GM23338 (cell line): ENCODE data around the gene ALDH1B1. TPM values are rescaled to one million over a fixed set of nuclear protein-coding genes. Genes with fewer than 3 reads are reported as not detected.

Source experiments
- ATAC-seq: fragments of 200-7000 bp; cut with Tn5 transposase; 3 replicates; pipeline ENCODE4 v1.9.1; 2020
- DNase-seq: peaks from one replicate; pipeline ENCODE4 v3.0.0-alpha.2; 2015; ENCODE audit warnings: low spot score
- H2AFZ ChIP-seq: fragments of 200-600 bp; sonication (generic); 2 replicates; pipeline ENCODE4 v1.8.0; 2016; ENCODE audit warnings: antibody characterized with exemption, mild to moderate bottlenecking, moderate library complexity
- H3F3A ChIP-seq: fragments of 200-600 bp; sonication (generic); replicated peaks from 2 replicates; pipeline ENCODE4 v1.8.0; 2017; ENCODE audit warnings: antibody characterized with exemption, mixed run types, low read depth
- H3K27ac ChIP-seq: fragments of 200-600 bp; sonication (generic); 2 replicates; pipeline ENCODE4 v1.6.1; 2016; ENCODE audit warnings: low read depth
- H3K27me3 ChIP-seq: fragments of 200-600 bp; sonication (generic); 2 replicates; pipeline ENCODE4 v1.8.0; 2016; ENCODE audit warnings: mild to moderate bottlenecking, mixed run types, moderate library complexity; ENCODE audit not compliant: insufficient read depth
- H3K36me3 ChIP-seq: fragments of 200-600 bp; sonication (generic); 2 replicates; pipeline ENCODE4 v1.8.0; 2016; ENCODE audit warnings: mild to moderate bottlenecking; ENCODE audit not compliant: insufficient read depth
- H3K4me1 ChIP-seq: fragments of 200-600 bp; sonication (generic); 2 replicates; pipeline ENCODE4 v1.8.0; 2016; ENCODE audit warnings: mild to moderate bottlenecking, moderate library complexity; ENCODE audit not compliant: insufficient read depth
- H3K4me2 ChIP-seq: fragments of 200-600 bp; sonication (generic); 2 replicates; pipeline ENCODE4 v1.7.1; 2017; ENCODE audit warnings: mixed run types
- H3K4me3 ChIP-seq: fragments of 200-600 bp; sonication (generic); 2 replicates; pipeline ENCODE4 v1.6.1; 2016; ENCODE audit warnings: mixed run types
- H3K79me2 ChIP-seq: fragments of 200-600 bp; sonication (generic); replicated peaks from 2 replicates; pipeline ENCODE4 v1.8.0; 2017; ENCODE audit warnings: mild to moderate bottlenecking; ENCODE audit not compliant: insufficient read depth
- H3K9me2 ChIP-seq: fragments of 200-600 bp; sonication (generic); 2 replicates; pipeline ENCODE4 v1.8.0; 2017; ENCODE audit not compliant: insufficient read depth
- H4K20me1 ChIP-seq: fragments of 200-600 bp; sonication (generic); replicated peaks from 2 replicates; pipeline ENCODE4 v1.8.0; 2017; ENCODE audit warnings: mild to moderate bottlenecking; ENCODE audit not compliant: insufficient read depth
- H3K27ac Mint-ChIP-seq: 2 replicates; pipeline ENCODE4 v1.8.0; 2020; ENCODE audit warnings: inconsistent platforms, mild to moderate bottlenecking, moderate library complexity, mixed read lengths
- H3K27me3 Mint-ChIP-seq: 3 replicates; pipeline ENCODE4 v1.8.0; 2022; ENCODE audit warnings: low read depth, mild to moderate bottlenecking, moderate library complexity, mixed read lengths, inconsistent platforms; ENCODE audit not compliant: insufficient read depth, poor library complexity
- H3K36me3 Mint-ChIP-seq: 3 replicates; pipeline ENCODE4 v1.8.0; 2021; ENCODE audit warnings: low read depth, mild to moderate bottlenecking, inconsistent platforms, moderate library complexity, mixed read lengths
- H3K4me1 Mint-ChIP-seq: 3 replicates; pipeline ENCODE4 v1.8.0; 2020; ENCODE audit warnings: mild to moderate bottlenecking, inconsistent platforms, mixed read lengths
- H3K4me3 Mint-ChIP-seq: 3 replicates; pipeline ENCODE4 v1.8.0; 2021; ENCODE audit warnings: moderate library complexity, mild to moderate bottlenecking, inconsistent platforms, mixed read lengths
- H3K9me3 Mint-ChIP-seq: 3 replicates; pipeline ENCODE4 v1.8.0; 2020; ENCODE audit warnings: moderate library complexity, mild to moderate bottlenecking, inconsistent platforms, mixed read lengths
- CREB1 ChIP-seq: fragments of 250-450 bp; sonication (Bioruptor Pico); IDR thresholded peaks from 2 replicates; pipeline ENCODE4 v1.5.0; 2020; ENCODE audit warnings: low read depth, mild to moderate bottlenecking, moderate library complexity
- CTCF ChIP-seq, 2 experiments: fragments of 200-600 bp in 1 of 2; sonication (generic) in 1 of 2; conservative IDR thresholded peaks; 2 replicates each; pipeline versions ENCODE4 v1.5.1 to v1.6.1; 2016 to 2017; ENCODE audit warnings: antibody characterized with exemption in 2 of 2, low read depth in 2 of 2, mild to moderate bottlenecking in 2 of 2, moderate library complexity in 1 of 2
- EZH2 ChIP-seq: fragments of 200-600 bp; sonication (generic); IDR thresholded peaks from one replicate; pipeline ENCODE4 v1.8.0; 2017; ENCODE audit warnings: antibody characterized with exemption, mild to moderate bottlenecking, low read depth; ENCODE audit not compliant: unreplicated experiment
- EZH2phosphoT487 ChIP-seq: fragments of 200-600 bp; sonication (generic); IDR thresholded peaks from one replicate; pipeline ENCODE4 v1.8.1; 2018; ENCODE audit warnings: antibody characterized with exemption; ENCODE audit not compliant: unreplicated experiment
- JUNB ChIP-seq: IDR thresholded peaks from one replicate; pipeline ENCODE4 v1.6.1; 2016; ENCODE audit warnings: antibody characterized with exemption; ENCODE audit not compliant: unreplicated experiment
- NANOG ChIP-seq: IDR thresholded peaks from 2 replicates; pipeline ENCODE4 v1.6.1; 2016; ENCODE audit warnings: antibody characterized with exemption, borderline replicate concordance
- POLR2AphosphoS5 ChIP-seq: IDR thresholded peaks from 2 replicates; pipeline ENCODE4 v1.6.1; 2016; ENCODE audit warnings: antibody characterized with exemption, low read depth
- REST ChIP-seq: IDR thresholded peaks from one replicate; pipeline ENCODE4 v1.6.1; 2018; ENCODE audit warnings: antibody characterized with exemption; ENCODE audit not compliant: unreplicated experiment
- STAT1 ChIP-seq: IDR thresholded peaks from one replicate; pipeline ENCODE4 v1.6.1; 2016; ENCODE audit warnings: antibody characterized with exemption; ENCODE audit not compliant: unreplicated experiment
- ZNF114 ChIP-seq: fragments of 250-450 bp; sonication (Bioruptor Pico); IDR thresholded peaks from 2 replicates; pipeline ENCODE4 v1.5.0; 2020; ENCODE audit warnings: mild to moderate bottlenecking, moderate library complexity
- ZNF331 ChIP-seq: fragments of 250-450 bp; sonication (Bioruptor Pico); IDR thresholded peaks from 2 replicates; pipeline ENCODE4 v1.5.0; 2020; ENCODE audit warnings: low read depth, mild to moderate bottlenecking, moderate library complexity
- ZNF462 ChIP-seq: fragments of 250-450 bp; sonication (Bioruptor Pico); IDR thresholded peaks from 2 replicates; pipeline ENCODE4 v1.5.0; 2020; ENCODE audit warnings: mild to moderate bottlenecking, moderate library complexity
- polyA plus RNA-seq: library from polyadenylated mRNA; unstranded; fragments of >200 nt; fragmentation: Nextera tagmentation; extraction: Ambion mirVana; gene quantifications from 2 replicates; pipeline ENCODE4 v1.2.1, GENCODE V29; 2016
- total RNA-seq: library from RNA; depleted of rRNA; stranded (reverse); fragments of >200 nt; shearing (Covaris generic); gene quantifications from 2 replicates; pipeline ENCODE4 v1.2.3, GENCODE V29; 2014
- TF ChIP-seq, protein P1 (sequence below): IDR thresholded peaks from 2 replicates; pipeline ENCODE4 v1.6.1; 2016; ENCODE audit warnings: antibody characterized with exemption

Gene ALDH1B1
- total and polyA plus RNA-seq, 2 experiments from 2014 or later = 37.5 to 74.8 TPM

GRCh38 chr9:38355115-38355514 is 37.4 kb upstream of the ALDH1B1 start:
- Mint-ChIP-seq H3K4me3 (no peak overlapping the region), H3K27ac (no peak overlapping the region), H3K36me3 (no peaks in the 10 kb centered on the region), H3K27me3 (peaks cover 9% of the 10 kb centered on the region), H3K9me3 (no peaks in the 10 kb centered on the region), H3K4me1 (peaks cover 10% of the 10 kb centered on the region)
- Histone ChIP-seq H3K27ac (no peak overlapping the region), H3K27me3 (no peaks in the 10 kb centered on the region), H3K4me3 (no peak overlapping the region), H3K9me2 (no peaks in the 10 kb centered on the region), H3K79me2 (no peaks in the 10 kb centered on the region), H3K4me1 (no peaks in the 10 kb centered on the region), H2AFZ (no peak overlapping the region), H3K36me3 (no peaks in the 10 kb centered on the region), H3K4me2 (no peak overlapping the region), H4K20me1 (no peaks in the 10 kb centered on the region), H3F3A (no peaks in the 10 kb centered on the region)
- TF ChIP-seq EZH2phosphoT487 = no peak
- no peak for TF ChIP-seq ZNF114 (CRISPR knock-in tag)
- TF ChIP-seq STAT1 = no peak
- TF ChIP-seq ZNF462 (CRISPR knock-in tag) = no peak
- no peak for TF ChIP-seq CREB1 (CRISPR knock-in tag)
- no peak for TF ChIP-seq NANOG
- TF ChIP-seq, protein P1, sequence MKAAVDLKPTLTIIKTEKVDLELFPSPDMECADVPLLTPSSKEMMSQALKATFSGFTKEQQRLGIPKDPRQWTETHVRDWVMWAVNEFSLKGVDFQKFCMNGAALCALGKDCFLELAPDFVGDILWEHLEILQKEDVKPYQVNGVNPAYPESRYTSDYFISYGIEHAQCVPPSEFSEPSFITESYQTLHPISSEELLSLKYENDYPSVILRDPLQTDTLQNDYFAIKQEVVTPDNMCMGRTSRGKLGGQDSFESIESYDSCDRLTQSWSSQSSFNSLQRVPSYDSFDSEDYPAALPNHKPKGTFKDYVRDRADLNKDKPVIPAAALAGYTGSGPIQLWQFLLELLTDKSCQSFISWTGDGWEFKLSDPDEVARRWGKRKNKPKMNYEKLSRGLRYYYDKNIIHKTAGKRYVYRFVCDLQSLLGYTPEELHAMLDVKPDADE = no peak
- TF ChIP-seq JUNB = no peak
- no peak for TF ChIP-seq EZH2
- no peak for TF ChIP-seq CTCF (conservative IDR thresholded peaks at IDR 0.05; ENCODE audit: low read depth in 2 of 2)
- TF ChIP-seq REST = no peak
- TF ChIP-seq POLR2AphosphoS5 = no peak
- TF ChIP-seq ZNF331 (CRISPR knock-in tag) = no peak
- DNase-seq = no peak
- no peak for ATAC-seq
